Neutrophil (primary cell): ENCODE results near the gene DQX1.

Experiments used
- H3K27ac ChIP-seq: fragments of 200-600 bp; sonication (generic); 2 replicates; pipeline ENCODE4 v1.5.1; 2016; ENCODE audit warnings: mild to moderate bottlenecking, moderate library complexity
- H3K27me3 ChIP-seq: fragments of 200-600 bp; sonication (generic); 2 replicates; pipeline ENCODE4 v1.6.0; 2016; ENCODE audit warnings: mild to moderate bottlenecking
- H3K36me3 ChIP-seq: fragments of 200-600 bp; sonication (generic); 2 replicates; pipeline ENCODE4 v1.5.1; 2017
- H3K4me1 ChIP-seq, 2 experiments: fragments of 200-600 bp in 1 of 2; sonication (generic) in 1 of 2; 1 replicate in 1 of 2; 2 replicates in 1 of 2; pipeline versions ENCODE4 v1.5.1 to v1.6.1; 2013 to 2016; ENCODE audit warnings: low read depth in 1 of 2, low read length in 1 of 2, mild to moderate bottlenecking in 1 of 2, moderate library complexity in 1 of 2; ENCODE audit not compliant: control insufficient read depth in 1 of 2, insufficient read depth in 1 of 2
- H3K4me3 ChIP-seq, 2 experiments: fragments of 200-600 bp in 1 of 2; sonication (generic) in 1 of 2; 1 replicate in 1 of 2; 2 replicates in 1 of 2; pipeline ENCODE4 v1.5.1; 2013 to 2016; ENCODE audit warnings: low read depth in 1 of 2, low read length in 1 of 2, mild to moderate bottlenecking in 1 of 2, moderate library complexity in 1 of 2
- H3K9me3 ChIP-seq: fragments of 200-600 bp; sonication (generic); 2 replicates; pipeline ENCODE4 v1.5.1; 2016
- CTCF ChIP-seq: fragments of 200-600 bp; sonication (generic); IDR thresholded peaks from 2 replicates; pipeline ENCODE4 v1.5.1; 2016; ENCODE audit warnings: antibody characterized with exemption

The DQX1 gene

GRCh38 chr2:74569686-74570085 is 43.7 kb upstream of the DQX1 start:
- no peaks in the 10 kb centered on the region for H3K27me3 ChIP-seq
- no peak for TF ChIP-seq CTCF
- H3K4me3 ChIP-seq, result no peak overlapping the region
- H3K36me3 ChIP-seq, result no peaks in the 10 kb centered on the region
- H3K4me1 ChIP-seq, result peaks cover 21 to 24% of the 10 kb centered on the region in 2 experiments
- H3K9me3 ChIP-seq, result no peaks in the 10 kb centered on the region
- no peak overlapping the region for H3K27ac ChIP-seq

GRCh38 chr2:74567881-74568280 is 41.9 kb upstream of the DQX1 start:
- Histone ChIP-seq H3K4me3 (no peak overlapping the region), H3K9me3 (no peaks in the 10 kb centered on the region), H3K27me3 (no peaks in the 10 kb centered on the region), H3K27ac (no peak overlapping the region), H3K4me1 (peaks cover 6 to 9% of the 10 kb centered on the region in 2 experiments), H3K36me3 (no peaks in the 10 kb centered on the region)
- no peak for TF ChIP-seq CTCF

GRCh38 chr2:74566754-74567085 is 40.7 kb upstream of the DQX1 start:
- Histone ChIP-seq H3K4me3 (no peak overlapping the region), H3K4me1 (peaks cover 17 to 19% of the 10 kb centered on the region in 2 experiments), H3K27ac (no peak overlapping the region), H3K36me3 (no peaks in the 10 kb centered on the region), H3K27me3 (no peaks in the 10 kb centered on the region), H3K9me3 (no peaks in the 10 kb centered on the region)
- TF ChIP-seq CTCF, result no peak

GRCh38 chr2:74566076-74566753 is 40.2 kb upstream of the DQX1 start:
- no peaks in the 10 kb centered on the region for H3K27me3 ChIP-seq
- peaks cover 14 to 17% of the 10 kb centered on the region in 2 experiments for H3K4me1 ChIP-seq
- no peaks in the 10 kb centered on the region for H3K36me3 ChIP-seq
- no peak overlapping the region for H3K27ac ChIP-seq
- TF ChIP-seq CTCF, result no peak
- H3K9me3 ChIP-seq, result no peaks in the 10 kb centered on the region
- no peak overlapping the region for H3K4me3 ChIP-seq

GRCh38 chr2:74564222-74564621 is 38.2 kb upstream of the DQX1 start:
- Histone ChIP-seq H3K4me1 (peaks cover 26 to 27% of the 10 kb centered on the region in 2 experiments), H3K36me3 (no peaks in the 10 kb centered on the region), H3K27me3 (no peaks in the 10 kb centered on the region), H3K4me3 (no peak overlapping the region), H3K27ac (no peak overlapping the region), H3K9me3 (no peaks in the 10 kb centered on the region)
- no peak for TF ChIP-seq CTCF
